Bronchial epithelial cell (primary cell): Measurements from ENCODE around the gene KLF1. TPM values are rescaled to one million over a fixed set of nuclear protein-coding genes. Genes with fewer than 3 reads are reported as not detected.

Experiments used
- DNase-seq: peaks from one replicate; pipeline ENCODE4 v3.0.0-alpha.2; 2010; ENCODE audit warnings: low read depth
- FAIRE-seq: peaks from 2 replicates; lab custom pipeline; 2011; peaks lifted over from hg19 to GRCh38; lab: Jason Lieb, UNC
- H3K27me3 ChIP-seq: 2 replicates; pipeline ENCODE4 v1.5.1; 2011; ENCODE audit warnings: low read length; ENCODE audit not compliant: control insufficient read depth, insufficient read depth
- H3K36me3 ChIP-seq: 2 replicates; pipeline ENCODE4 v1.5.1; 2011; ENCODE audit warnings: low read length; ENCODE audit not compliant: control insufficient read depth, insufficient read depth
- H3K4me3 ChIP-seq: 2 replicates; pipeline ENCODE4 v1.5.1; 2011; ENCODE audit warnings: mild to moderate bottlenecking, low read depth, low read length, control low read depth
- total RNA-seq: library from RNA; depleted of rRNA; stranded (reverse); fragments of >200 nt; gene quantifications from 2 replicates; pipeline ENCODE4 v1.2.1, GENCODE V29; 2014
- TF ChIP-seq, protein P1 (sequence below): IDR thresholded peaks from 2 replicates; pipeline ENCODE4 v1.5.1; 2011; ENCODE audit warnings: mild to moderate bottlenecking, moderate library complexity, low read length, control low read depth, inconsistent platforms; ENCODE audit not compliant: insufficient read depth, severe bottlenecking

The KLF1 gene
- total RNA-seq, 1 donor from 2014 or later = not detected

DNA sequence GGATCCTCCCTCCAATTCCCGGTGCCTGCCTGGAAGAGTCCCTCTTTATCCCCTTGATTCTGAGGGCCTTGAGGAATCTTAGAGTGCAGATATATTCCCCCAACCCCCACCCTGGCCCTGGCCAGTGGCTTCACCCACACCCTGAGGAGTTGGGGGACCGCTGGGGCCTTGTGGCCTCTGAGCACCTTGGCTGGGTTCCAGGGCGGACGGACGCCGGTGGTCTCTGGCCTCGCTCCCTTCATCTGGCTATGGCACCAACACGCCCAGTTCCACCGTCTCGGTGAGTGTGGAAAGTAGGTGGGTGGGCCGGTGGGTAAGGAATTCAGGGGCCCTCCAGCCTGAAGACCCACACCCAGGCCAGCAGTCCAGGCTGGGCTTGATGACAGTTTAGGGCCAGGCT is 43.7 kb downstream of the KLF1 start:
- no peaks in the 10 kb centered on the region for H3K36me3 ChIP-seq
- no peak for FAIRE-seq
- TF ChIP-seq, protein P1, sequence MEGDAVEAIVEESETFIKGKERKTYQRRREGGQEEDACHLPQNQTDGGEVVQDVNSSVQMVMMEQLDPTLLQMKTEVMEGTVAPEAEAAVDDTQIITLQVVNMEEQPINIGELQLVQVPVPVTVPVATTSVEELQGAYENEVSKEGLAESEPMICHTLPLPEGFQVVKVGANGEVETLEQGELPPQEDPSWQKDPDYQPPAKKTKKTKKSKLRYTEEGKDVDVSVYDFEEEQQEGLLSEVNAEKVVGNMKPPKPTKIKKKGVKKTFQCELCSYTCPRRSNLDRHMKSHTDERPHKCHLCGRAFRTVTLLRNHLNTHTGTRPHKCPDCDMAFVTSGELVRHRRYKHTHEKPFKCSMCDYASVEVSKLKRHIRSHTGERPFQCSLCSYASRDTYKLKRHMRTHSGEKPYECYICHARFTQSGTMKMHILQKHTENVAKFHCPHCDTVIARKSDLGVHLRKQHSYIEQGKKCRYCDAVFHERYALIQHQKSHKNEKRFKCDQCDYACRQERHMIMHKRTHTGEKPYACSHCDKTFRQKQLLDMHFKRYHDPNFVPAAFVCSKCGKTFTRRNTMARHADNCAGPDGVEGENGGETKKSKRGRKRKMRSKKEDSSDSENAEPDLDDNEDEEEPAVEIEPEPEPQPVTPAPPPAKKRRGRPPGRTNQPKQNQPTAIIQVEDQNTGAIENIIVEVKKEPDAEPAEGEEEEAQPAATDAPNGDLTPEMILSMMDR = no peak
- H3K27me3 ChIP-seq = peaks cover 2% of the 10 kb centered on the region
- DNase-seq = no peak
- H3K4me3 ChIP-seq = no peak overlapping the region

DNA sequence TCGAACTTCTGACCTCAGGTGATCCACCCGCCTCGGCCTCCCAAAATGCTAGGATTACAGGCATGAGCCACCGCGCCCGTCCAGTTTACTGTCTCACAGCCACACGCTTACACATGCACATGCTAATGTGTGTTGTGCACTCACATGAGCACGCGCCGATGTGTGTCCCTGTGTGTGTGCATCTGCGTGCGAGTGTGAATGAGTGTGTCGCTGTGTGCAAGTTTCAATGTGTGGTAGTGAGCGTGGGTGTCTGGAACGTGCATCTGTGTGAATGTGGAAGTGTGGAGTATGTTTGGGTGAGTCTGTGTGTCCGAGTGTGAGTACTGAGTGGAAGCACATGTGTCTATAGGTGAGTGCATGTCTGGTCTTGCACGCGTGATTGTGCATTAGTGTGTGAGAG is 44.5 kb downstream of the KLF1 start:
- FAIRE-seq = no peak
- DNase-seq = no peak
- peaks cover 6% of the 10 kb centered on the region for H3K27me3 ChIP-seq
- H3K36me3 ChIP-seq = no peaks in the 10 kb centered on the region
- TF ChIP-seq, protein P1 = no peak
- H3K4me3 ChIP-seq = no peak overlapping the region

DNA sequence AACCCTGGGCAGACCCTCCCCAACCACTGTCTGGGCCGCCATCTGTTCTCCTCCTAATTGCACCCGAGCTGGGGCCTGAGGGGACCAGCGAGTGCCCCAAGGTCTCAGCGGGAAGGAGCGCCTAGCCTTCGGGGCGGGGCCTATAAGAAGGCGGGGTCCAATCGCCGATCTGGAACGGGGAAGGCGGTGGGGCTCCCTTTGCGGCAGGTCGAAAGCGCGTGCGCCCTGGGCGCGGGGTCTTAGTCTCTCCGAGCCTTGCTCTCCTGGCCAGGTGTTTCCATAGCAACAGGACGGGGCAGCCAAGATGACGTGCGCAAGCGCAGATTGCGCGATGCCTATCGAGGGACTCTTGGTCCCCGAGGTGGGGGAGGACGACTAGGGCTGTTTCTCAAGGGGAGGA is 45.9 kb downstream of the KLF1 start:
- no peak for DNase-seq
- no peak for FAIRE-seq
- Histone ChIP-seq H3K27me3 (peaks cover 9% of the 10 kb centered on the region), H3K4me3 (peak overlapping the region; percentile 22), H3K36me3 (no peaks in the 10 kb centered on the region)
- TF ChIP-seq, protein P1 = no peak

DNA sequence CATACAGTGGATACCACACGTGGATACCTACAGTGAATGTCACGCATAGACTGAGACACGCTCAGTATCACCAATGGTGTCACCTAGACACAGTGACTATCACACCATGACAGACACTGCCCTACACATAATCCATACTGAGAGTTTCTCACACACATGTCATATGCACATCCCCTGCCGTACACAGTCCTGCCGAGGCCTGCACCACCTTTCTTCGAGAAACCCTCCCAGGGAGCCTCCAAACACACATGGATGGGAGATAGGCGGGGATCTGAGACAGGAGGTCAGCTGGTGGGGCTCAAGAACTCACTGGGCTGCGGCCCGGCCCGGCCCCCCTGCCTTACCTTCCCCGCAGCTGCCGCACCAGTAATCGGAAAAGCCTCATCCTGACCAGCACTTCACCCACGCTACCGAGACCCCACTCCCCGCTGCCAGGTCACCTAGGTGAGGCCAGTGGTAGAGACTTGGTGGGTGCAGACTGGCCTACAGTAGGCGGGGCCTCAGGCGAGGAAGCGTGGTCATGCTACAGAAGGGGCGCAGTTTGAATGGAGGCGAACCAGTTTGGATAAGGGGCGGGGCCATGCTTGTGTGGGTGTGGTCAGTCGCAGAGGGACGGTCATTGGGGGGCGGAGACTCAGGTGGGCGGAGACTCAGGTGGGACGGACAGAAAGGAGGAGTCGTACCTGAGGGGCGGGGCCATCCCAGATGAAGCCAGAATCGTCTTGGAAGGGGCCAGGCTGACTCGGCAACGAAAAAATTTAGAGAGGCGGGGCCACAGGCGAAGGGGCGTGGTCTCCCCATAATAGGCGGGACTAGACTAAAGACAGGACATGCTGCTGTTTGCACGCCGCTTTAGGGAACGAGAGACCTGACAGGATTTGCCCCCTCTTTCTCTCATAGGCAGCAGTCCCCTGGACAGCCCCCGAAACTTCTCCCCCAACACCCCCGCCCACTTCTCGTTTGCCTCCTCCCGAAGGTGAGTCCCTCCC is 46.6 kb downstream of the KLF1 start:
- no peak for FAIRE-seq
- TF ChIP-seq, protein P1 = no peak
- H3K36me3 ChIP-seq = no peaks in the 10 kb centered on the region
- peaks cover 11% of the 10 kb centered on the region for H3K27me3 ChIP-seq
- DNase-seq = peak; percentile 83
- peak overlapping the region; percentile 22 for H3K4me3 ChIP-seq

DNA sequence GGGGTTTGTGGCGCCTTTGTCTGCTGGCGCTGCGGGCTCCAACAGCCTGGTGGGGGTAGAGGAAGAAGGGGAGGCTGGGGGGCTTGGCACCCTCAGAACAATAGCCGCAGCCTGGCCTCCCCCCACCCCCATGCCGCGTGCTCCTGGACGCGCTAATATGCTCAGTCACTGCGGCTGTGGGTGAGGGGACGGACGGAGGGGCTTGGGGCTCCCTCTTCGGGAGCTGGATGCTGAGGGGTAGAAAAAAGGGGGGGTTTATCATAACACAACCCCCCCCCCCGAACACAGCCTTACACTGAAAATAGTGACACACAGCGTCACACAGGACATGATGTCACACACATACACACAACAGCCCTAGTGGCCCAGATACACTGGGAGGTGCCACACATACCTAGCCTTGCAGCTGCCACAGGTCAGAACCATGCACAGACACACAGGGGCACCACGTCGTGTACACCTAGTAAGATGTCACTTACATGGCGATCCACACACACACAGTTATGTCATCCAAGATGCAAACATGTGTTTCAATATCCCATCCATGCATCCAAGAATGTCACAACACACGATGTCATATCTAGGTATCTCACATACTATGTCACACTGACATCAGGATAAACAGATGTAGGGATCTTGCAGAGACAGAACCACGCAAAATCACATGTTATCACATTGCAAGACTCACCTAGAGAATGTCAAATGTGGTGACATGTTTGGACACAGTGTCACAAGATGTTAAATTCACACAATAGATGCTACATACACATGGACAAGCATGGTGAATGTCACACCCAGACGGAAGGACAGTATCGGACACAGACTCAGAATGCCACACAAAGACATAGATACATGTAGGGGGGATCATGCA is 47.9 kb downstream of the KLF1 start:
- H3K4me3 ChIP-seq = peak overlapping the region; percentile 19
- H3K36me3 ChIP-seq = no peaks in the 10 kb centered on the region
- TF ChIP-seq, protein P1 = no peak
- FAIRE-seq (no peak), DNase-seq (no peak)
- H3K27me3 ChIP-seq = peaks cover 23% of the 10 kb centered on the region
